DMS53 (cell line): ENCODE data around the gene CCNG2.
"Not testable (repeated sequence)": the region's sequence is repeated elsewhere in the genome, so short reads cannot be mapped to it uniquely, and the experiment has no call there.

Source experiments
- DNase-seq: peaks from one replicate; lab custom pipeline; 2025; lab: John Stamatoyannopoulos, UW

Gene CCNG2

GRCh38 chr4:77156912-77157858, at the start of gene CCNG2:
TSS of gene CCNG2 (plus strand) at chr4:77157207. CDS start at chr4:77158533, 1,326 bp downstream.
- peak; percentile 96 for DNase-seq

DNA sequence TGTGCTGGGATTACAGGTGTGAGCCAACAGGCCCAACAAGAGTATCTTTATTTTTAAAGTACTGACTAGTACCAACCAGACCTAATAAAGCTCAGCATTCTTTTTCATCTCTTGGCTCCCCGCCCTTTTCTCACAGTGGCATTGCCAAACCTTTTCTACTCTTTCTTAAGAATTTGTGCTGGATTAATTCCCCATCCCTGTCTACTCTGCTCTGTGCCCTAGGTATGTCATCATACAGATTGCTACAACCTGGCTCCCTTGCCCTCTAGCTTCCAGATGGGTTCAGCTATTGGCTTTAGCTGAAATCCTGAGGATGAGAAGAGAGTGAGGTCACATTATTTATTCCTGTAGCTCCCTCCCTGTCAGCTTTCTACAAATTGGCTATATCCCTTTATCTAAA, 46.3 kb upstream of the CCNG2 start:
- no peak for DNase-seq

- no peak for DNase-seq
Observed at GRCh38 chr4:77113069-77113468, 43.9 kb upstream of the CCNG2 start.

GRCh38 chr4:77117721-77118120, 39.3 kb upstream of the CCNG2 start:
- no peak for DNase-seq

DNA sequence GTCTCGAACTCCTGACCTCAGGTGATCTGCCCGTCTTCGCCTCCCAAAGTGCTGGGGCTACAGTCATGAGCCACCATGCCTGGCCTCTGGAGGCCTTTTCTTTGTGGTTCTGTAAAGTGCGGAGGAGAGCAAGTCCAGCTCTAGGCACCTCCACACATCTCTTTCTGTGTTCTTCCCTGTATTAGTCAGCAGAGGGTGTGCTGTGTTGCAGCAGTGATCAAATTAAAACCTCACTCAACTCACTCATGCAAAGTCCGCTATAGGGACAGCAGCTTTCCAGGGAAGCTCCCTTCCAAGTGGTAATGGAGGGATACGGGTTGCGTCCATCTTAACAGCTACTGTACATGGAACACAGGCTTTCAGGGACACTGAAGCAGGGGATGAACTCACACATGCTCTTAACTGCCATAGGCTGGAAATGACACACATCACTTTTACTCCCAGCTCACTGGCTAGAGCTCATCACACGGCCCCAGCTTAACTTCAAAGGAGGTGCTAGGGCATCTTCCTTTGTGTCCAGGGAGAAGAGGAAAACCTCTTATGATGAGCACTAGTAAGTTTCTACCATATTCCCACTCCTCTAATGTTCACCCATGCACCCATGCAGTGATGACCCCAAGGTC, 36.0 kb upstream of the CCNG2 start:
- DNase-seq: no peak

GRCh38 chr4:77121736-77122240, 35.2 kb upstream of the CCNG2 start:
- no peak for DNase-seq

DNA sequence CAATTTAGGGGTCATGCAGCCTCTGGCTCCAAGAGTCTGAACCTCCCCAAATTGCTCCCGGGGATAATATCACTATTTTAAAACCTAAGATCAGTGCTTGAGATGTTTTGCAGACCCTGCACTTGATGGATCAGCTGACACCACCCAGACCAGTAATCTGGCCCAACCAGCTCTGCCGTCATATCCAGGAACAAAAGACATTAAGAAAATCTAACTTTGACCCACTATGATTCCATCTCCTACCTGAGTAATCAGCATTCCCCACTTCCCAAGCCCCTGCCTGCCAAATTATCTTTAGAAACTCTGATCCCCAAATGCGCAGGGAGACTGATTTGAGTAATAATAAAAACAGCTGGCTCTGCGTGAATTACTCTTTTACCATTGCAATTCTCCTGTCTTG, 34.4 kb upstream of the CCNG2 start:
- DNase-seq: no peak

DNA sequence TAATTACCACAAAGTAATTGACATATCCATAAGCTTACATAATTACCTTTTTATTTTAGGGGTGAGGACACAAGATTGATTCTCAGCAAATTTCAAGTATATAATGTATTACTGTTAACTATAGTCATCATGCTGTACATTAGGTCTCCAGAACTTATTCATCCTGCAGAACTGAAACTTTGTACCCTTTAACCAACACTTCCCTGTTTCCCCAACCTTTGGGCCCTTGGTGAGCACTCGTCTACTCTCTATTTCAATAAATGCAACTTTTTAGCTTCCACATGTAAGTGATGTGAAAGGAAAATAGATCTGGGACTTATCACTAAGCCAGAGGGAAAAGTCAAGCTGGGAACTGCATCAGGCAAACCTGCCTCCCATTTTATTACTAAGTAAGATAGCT, 33.6 kb upstream of the CCNG2 start:
- no peak for DNase-seq

GRCh38 chr4:77124576-77124975, 32.4 kb upstream of the CCNG2 start:
- no peak for DNase-seq

DNA sequence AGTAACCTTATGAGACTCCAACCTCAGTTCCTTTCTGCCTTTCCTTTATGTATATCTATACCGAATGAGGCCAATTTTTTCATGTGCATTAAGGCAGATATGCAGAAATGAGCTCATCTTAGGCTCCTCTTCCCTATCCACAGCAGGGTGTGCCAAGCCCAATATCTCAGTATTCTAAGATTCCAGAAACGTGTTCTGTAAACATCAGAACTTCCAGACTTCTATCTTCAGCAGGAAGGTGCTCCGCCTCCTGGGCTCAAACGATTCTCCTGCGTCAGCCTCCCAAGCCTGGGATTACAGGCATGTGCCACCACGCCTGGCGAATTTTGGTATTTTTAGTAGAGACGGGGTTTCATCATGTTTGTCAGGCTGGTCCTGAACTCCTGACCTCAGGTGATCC, 31.0 kb upstream of the CCNG2 start:
- no peak for DNase-seq

DNA sequence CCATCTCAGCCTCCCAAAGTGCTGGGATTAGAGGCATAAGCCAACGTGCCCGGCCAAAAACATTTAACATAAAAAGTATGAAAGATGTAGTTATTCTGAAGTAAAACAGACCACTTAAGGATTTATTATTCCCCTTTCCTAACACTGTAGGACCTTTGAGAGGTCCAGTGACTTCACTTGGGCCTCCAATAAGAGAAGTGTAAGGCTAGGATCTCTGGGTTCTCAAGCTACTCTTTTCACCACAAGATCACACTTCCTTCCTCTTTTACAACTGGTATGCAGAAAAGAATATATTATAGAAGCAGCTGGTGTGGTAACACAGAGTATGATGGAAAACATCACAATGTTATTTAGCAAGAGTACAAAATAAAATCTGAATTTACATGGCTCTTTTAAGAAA, 30.2 kb upstream of the CCNG2 start:
- no peak for DNase-seq

DNA sequence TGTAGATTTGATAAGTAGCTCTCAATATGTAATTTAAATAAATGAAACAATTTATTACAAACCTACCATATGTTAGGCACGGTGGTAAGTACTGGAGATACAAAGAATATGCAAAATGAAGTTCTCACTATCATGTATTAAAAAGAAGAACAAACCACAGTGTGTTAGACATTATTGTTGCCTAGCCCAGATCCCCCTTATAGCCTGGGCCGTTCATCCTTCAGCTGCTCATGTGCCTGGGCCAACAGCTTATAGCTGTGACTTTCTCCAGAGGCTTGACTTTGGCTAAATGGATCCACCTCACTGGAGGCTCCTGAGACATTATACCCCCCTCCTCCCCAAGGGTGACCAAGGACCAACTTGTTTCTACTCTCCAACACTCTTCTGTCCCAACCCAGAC, 29.8 kb upstream of the CCNG2 start:
- DNase-seq: no peak

- no peak for DNase-seq
Observed at GRCh38 chr4:77127837-77128621, 29.0 kb upstream of the CCNG2 start.

DNA sequence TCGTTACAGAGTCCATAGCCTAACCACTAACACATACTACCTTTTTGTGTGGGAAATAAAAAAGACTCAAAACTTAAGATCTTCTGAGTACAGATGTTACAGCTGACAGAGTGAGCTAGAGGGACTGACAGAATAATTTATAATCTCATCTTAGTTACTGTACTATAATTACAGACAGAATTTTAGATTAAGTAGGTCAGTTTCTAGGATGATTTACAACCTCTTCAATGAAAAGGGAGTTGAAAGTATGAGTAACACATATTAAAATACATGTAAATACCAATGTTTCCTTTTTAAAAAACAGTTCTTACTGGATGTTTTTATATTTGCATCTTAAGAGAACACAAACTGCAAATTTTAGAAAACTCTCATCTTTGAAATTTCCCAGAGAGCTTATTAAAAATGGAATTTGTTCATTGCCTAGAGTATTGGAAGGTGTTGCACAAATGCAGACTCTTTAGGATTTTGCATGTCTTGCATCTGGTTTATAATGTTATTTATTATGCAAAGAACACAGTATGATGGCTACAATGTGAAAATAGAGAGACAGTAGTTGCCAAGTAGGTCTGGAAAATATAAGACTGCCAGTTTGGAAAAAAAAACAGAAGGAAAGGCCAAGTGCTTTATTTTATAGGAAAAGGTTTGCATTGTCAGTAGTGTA, 24.2 kb upstream of the CCNG2 start:
- DNase-seq: no peak

GRCh38 chr4:77137448-77137847, 19.6 kb upstream of the CCNG2 start:
- DNase-seq: not testable (repeated sequence)

DNA sequence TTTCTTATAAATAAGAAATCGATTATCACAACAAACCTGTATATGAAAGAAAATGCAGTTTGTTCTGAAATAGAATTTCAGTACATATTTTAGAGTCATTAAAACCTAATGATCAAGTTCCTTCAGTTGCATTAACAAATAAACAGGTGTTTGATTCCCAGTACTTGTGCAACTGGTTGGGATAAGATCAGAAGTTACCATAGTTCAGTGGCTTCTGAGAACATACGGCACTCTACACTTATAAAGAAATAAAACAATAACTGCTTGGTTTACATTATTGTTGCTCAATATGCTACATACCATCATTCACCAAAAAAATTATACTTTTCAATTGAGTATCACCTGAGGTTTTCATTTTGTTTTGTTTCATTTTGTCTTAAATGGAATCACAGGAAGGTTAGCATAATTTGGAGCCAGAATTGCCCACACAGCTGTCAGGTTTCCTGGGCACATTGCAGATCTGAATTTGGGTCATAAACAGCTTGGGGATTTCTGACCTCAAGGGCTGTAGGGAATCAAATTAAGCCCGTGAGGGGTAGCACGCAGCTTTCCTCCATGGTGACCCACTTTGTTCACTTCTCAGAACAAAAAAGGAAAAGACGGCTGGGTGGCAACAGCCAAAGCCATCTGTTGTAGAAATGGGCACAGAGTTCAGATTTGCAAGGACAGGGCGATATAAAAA, 14.9 kb upstream of the CCNG2 start:
- no peak for DNase-seq

DNA sequence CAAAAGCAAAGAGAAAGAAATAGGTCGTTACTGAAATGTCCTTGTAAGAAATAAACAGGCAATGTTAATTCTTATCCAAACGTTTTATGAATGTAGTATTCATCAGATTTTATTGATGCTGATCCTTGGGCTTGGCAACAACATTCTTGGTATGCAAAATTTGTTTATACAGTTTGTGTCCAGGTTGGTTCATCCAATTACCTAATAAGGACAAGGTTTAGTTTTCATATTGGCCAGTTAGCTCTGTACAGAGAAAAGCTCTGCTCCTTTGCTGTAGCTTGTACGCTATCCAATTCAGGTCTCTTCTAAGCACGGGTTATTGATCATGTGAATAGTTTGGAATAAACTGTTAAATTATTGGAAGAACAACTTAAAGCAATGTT, 14.4 kb upstream of the CCNG2 start:
- DNase-seq: no peak

GRCh38 chr4:77143091-77143490, 13.9 kb upstream of the CCNG2 start:
- no peak for DNase-seq

DNA sequence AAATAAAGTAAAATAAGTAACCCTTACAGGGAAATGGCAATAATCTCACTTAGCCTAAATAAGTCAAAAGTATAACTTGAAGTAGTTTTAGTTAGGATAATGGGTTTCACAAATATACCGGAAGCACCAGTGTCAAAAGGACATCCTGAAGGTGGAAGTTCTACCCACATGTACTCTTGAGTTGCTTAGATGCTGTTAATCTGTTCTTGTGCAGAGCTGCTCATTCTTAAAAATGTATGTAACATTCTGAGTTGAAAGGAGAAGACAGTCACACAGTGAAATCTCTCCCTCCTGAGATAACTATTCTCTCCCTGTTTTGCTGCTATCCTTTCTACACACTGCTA, 11.2 kb upstream of the CCNG2 start:
- no peak for DNase-seq

- peak; percentile 53 for DNase-seq
Observed at GRCh38 chr4:77146186-77147078, 10.6 kb upstream of the CCNG2 start.
